T-helper 1 cell treated with Interleukin-12 subunit alpha and Interleukin-12 subunit beta and Interleukin-4 antibody, amounts not matched to agents 30 μg/mL and 1 μg/mL, for 36 hours (primary cell): ENCODE measurements around the gene GSG1L.

Source experiments
- H3K27ac Mint-ChIP-seq: one replicate; pipeline ENCODE4 v1.8.0; 2021; ENCODE audit warnings: mild to moderate bottlenecking, mixed read lengths
- H3K27me3 Mint-ChIP-seq: one replicate; pipeline ENCODE4 v1.8.0; 2021; ENCODE audit warnings: low read depth, mixed read lengths
- H3K36me3 Mint-ChIP-seq: one replicate; pipeline ENCODE4 v1.8.0; 2021; ENCODE audit warnings: low read depth, mixed read lengths
- H3K4me1 Mint-ChIP-seq: one replicate; pipeline ENCODE4 v1.8.0; 2021; ENCODE audit warnings: low read depth, mixed read lengths
- H3K4me3 Mint-ChIP-seq: one replicate; pipeline ENCODE4 v1.8.0; 2021; ENCODE audit warnings: mild to moderate bottlenecking, moderate library complexity, mixed read lengths
- H3K9me3 Mint-ChIP-seq: one replicate; pipeline ENCODE4 v1.8.0; 2021; ENCODE audit warnings: mixed read lengths

GSG1L gene

DNA sequence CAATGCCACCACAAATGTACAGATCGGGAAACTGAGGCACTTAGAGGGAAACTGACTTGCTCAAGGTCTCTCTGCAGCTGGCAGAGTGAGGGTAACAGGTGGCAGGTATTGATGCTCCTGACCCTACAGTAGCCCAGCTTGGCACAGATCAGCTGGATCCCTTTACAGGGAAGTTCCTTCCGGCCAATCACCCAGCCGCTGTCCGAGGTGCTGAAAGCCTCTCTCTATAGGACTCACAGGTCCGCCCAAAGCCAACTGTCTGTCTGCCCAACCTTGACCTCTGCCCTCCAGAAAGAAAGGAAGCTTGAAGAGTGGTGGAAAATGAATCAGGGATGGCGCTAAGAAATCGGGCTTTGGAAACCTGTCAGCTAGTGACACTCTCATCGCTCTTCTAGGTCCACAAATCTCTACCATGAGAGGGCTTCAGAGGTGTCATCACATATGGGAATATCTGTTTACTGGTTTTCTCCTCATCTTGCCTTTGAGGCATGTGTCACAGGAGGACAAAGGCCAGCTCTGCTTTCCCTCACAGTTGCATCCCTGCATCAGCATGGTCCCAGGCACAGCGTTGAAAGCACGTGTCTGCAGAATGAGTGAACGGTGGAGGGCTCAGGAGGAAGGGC lies 267.4 kb downstream of the GSG1L start:
- Mint-ChIP-seq H3K4me3 (no peak overlapping the region), H3K9me3 (no peaks in the 10 kb centered on the region), H3K36me3 (no peaks in the 10 kb centered on the region), H3K4me1 (no peaks in the 10 kb centered on the region), H3K27me3 (no peaks in the 10 kb centered on the region), H3K27ac (no peak overlapping the region)

DNA sequence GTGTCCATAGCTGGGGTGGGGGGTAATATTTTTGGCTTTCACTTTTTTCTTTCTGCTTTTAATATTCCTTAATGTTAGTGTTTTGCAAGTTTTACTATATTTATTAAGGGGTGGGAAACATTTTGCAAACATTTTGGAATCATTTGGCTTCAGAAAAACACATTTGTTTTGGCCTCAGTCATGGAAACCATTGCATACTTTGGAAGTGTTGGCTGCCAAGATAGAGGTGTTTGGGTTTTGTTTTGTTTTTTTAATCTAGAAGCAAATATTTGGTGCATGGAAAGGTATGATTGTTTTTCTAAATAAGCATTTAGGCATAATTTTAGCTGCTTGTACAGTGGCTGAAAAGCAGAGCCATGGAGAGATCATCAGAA lies 270.3 kb downstream of the GSG1L start:
- H3K27me3 Mint-ChIP-seq: no peaks in the 10 kb centered on the region
- no peaks in the 10 kb centered on the region for H3K9me3 Mint-ChIP-seq
- H3K4me1 Mint-ChIP-seq: no peaks in the 10 kb centered on the region
- no peak overlapping the region for H3K4me3 Mint-ChIP-seq
- no peaks in the 10 kb centered on the region for H3K36me3 Mint-ChIP-seq
- no peak overlapping the region for H3K27ac Mint-ChIP-seq

DNA sequence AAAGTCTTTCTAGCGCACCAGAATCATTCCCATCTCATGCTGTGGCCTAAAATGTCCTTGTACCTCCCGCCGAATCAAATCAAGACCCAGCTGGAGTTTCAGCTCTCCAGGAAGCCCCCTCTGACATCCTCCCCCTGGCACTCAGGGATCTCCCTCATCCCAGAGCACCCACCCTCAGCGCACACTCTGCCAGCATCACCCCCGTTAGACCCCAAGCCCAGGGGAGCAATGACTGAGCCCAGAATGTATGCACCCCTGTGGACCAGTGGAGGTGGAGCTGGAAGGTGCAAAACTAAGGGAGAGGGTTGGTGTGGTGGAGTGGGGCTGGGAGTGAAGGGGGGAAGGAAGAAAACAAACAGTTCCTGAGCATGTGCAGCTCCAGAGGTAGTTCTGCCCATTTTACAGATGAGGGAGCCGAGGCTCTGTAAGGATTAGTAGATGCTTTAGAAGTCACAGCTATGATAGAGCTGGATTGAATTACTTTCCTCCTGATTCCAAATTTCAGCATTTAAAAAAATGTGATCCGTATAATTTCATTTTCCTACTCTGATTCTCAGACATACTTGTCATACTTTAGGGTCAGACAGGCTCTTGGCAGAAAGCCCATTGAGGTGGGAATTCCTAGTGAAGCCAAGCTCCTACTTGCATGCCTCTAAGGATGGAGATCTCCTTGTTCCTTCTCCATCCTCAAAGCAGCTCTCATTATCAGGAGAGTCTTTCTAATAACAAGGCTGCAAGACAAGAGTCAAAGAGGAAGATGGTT lies 270.8 kb downstream of the GSG1L start:
- no peaks in the 10 kb centered on the region for H3K36me3 Mint-ChIP-seq
- H3K4me3 Mint-ChIP-seq: no peak overlapping the region
- no peak overlapping the region for H3K27ac Mint-ChIP-seq
- H3K27me3 Mint-ChIP-seq: no peaks in the 10 kb centered on the region
- no peaks in the 10 kb centered on the region for H3K4me1 Mint-ChIP-seq
- no peaks in the 10 kb centered on the region for H3K9me3 Mint-ChIP-seq

DNA sequence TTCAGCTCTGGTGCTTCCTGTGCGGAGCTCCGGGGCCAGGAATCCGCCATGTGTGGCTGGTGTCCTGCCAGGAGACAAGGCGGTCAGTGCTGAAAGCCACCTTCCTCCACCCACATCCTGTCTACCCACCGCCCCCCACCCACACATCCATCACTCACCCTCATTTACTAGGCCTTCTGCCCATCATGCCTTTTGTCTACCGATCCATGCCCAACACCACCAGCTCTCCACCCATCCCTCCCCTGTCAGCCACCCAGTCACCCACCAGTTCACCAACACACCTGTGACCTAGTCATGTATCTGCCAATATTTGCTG lies 272.2 kb downstream of the GSG1L start:
- H3K27ac Mint-ChIP-seq: no peak overlapping the region
- H3K4me3 Mint-ChIP-seq: no peak overlapping the region
- H3K27me3 Mint-ChIP-seq: no peaks in the 10 kb centered on the region
- H3K4me1 Mint-ChIP-seq: no peaks in the 10 kb centered on the region
- H3K36me3 Mint-ChIP-seq: no peaks in the 10 kb centered on the region
- H3K9me3 Mint-ChIP-seq: no peaks in the 10 kb centered on the region

DNA sequence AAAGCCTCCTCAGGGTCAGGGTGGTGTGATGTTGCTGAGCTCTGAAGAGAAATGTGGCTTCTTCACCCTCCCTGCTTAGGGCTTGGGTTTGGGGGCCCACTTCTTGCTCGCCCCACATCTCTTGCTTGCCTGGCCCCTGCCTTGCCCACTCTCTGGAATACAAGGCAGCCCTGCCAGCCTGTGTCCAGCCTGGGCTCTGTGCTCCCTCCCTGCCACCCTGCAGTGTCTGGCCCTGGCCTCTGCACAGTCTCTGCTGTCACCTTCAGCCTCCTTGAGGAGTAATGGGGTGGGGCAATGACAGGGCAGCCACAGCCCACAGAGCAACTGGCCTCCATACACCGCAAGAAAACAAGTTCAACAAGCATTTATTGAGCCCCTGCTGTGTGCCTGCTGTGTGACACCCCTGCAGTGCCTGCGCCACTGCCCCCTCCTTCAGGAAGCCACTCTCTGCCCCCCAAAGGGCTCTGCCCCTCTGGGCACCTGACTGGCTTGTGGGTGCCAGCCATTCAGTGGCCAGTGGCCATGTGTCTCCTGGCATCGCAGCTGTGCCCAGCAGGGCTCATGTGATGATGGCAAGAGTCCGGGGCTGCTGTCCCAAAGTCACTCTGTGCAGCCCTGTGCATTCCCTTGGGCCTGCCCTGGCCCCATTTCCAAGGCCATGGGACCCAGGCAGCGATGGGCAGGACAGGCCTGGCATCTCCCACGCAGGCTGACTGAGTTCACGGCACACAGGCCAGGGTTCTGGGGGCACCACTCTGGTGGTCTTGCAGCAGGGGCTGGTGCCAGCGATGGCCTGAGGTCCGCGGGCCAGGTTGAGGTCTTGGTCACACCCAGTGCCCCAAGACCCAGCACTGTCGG lies 272.7 kb downstream of the GSG1L start:
- H3K27me3 Mint-ChIP-seq: no peaks in the 10 kb centered on the region
- H3K4me3 Mint-ChIP-seq: no peak overlapping the region
- H3K36me3 Mint-ChIP-seq: no peaks in the 10 kb centered on the region
- H3K4me1 Mint-ChIP-seq: no peaks in the 10 kb centered on the region
- H3K27ac Mint-ChIP-seq: no peak overlapping the region
- H3K9me3 Mint-ChIP-seq: no peaks in the 10 kb centered on the region

DNA sequence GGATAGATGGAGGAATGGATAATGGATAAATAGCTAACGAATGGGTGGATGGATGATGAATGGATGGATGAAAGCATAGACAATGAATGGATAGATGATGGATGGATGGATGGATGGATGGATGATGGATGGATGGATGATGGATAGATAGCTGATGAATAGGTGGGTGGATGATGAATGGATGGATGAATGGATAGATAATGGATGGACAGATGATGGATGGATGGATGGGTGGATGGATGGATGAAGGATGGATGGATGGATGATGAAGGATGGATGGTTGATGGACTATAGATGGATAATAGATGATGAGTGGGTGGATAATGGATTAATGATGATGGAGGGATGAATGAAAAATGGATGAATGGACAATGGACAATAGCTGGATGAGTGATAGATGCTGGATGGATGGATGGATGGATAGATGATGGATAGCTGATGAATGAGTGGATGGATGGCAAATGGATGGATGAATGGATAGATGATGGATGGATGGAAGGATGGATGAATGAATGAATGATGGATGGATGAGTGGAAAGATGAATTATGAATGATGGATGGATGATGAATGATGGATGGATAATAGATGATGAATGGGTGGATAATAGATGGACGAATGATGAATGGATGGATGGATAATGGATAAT lies 273.8 kb downstream of the GSG1L start:
- Mint-ChIP-seq H3K4me1 (no peaks in the 10 kb centered on the region), H3K27ac (no peak overlapping the region), H3K36me3 (no peaks in the 10 kb centered on the region), H3K4me3 (no peak overlapping the region), H3K9me3 (no peaks in the 10 kb centered on the region), H3K27me3 (no peaks in the 10 kb centered on the region)

DNA sequence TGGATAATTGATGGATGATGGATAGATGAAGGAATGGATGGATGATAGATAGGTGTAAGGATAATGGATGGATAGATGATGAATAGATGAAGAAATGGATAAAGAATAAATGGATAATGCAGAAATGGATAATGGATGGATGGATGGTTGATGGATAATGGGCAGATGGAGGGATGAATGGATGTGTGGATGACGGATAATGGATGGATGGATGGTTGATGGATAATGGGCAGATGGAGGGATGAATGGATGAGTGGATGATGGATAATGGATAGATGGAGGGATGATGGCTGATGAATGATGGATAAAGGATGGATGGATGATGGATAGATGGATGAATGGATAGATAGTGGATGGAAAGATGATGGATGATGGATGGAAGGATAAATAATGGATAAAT lies 274.4 kb downstream of the GSG1L start:
- H3K36me3 Mint-ChIP-seq: no peaks in the 10 kb centered on the region
- H3K9me3 Mint-ChIP-seq: no peaks in the 10 kb centered on the region
- no peaks in the 10 kb centered on the region for H3K27me3 Mint-ChIP-seq
- no peak overlapping the region for H3K4me3 Mint-ChIP-seq
- no peaks in the 10 kb centered on the region for H3K4me1 Mint-ChIP-seq
- no peak overlapping the region for H3K27ac Mint-ChIP-seq

DNA sequence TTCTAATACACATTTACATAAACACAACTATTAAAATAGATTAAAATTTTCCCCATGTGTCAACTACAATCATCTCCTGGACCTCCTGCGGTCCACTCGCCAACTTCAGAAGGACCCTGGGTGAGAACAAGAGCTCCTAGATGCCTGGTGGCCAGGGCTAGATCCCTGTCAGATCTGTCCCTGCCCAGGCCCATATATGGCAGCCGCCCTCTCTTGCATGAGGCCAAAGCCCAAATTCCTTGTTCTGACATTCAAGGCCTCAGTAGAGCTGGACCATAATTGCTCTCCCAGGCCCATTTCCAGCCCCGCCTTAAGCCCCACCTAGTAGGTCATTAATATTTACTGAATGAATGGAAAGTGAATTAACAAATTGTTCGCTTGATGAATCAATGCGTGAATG lies 275.8 kb downstream of the GSG1L start:
- H3K27me3 Mint-ChIP-seq: no peaks in the 10 kb centered on the region
- no peak overlapping the region for H3K4me3 Mint-ChIP-seq
- no peaks in the 10 kb centered on the region for H3K9me3 Mint-ChIP-seq
- no peaks in the 10 kb centered on the region for H3K36me3 Mint-ChIP-seq
- H3K27ac Mint-ChIP-seq: no peak overlapping the region
- H3K4me1 Mint-ChIP-seq: no peaks in the 10 kb centered on the region

DNA sequence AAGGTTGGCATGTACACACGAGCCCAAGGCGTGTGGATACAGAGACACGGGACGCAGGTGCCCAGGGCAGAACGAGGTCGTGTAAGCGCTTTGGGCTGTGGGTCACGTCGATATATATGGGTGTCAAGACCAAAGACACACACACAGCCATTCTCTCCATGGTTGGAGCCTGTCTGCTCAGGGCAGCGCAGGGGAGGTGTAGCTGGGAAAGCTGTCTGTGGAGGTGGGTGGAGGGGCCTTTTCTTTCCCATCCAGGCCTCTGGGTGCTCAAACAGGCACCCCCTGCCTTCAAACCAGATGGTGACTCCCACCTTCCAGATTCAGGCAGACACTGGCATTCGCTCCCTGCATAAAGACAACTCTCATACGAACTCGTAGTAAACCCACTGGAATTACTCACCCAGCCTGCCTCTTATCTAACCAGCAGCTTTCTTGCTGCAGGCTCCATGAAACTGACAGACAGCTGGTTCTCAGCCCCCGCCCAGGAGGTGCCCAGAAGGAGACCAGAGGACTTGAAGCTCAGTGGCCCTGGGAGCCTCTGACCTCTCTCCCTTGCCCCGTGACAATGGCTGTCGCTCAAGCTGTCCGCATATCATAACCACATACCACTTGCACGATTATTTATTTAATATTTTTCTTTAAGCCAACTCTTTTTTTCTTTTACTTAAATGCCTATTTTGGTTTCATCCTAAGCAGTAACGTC lies 276.4 kb downstream of the GSG1L start:
- Mint-ChIP-seq H3K4me3 (no peak overlapping the region), H3K9me3 (no peaks in the 10 kb centered on the region), H3K4me1 (no peaks in the 10 kb centered on the region), H3K36me3 (no peaks in the 10 kb centered on the region), H3K27ac (no peak overlapping the region), H3K27me3 (no peaks in the 10 kb centered on the region)

DNA sequence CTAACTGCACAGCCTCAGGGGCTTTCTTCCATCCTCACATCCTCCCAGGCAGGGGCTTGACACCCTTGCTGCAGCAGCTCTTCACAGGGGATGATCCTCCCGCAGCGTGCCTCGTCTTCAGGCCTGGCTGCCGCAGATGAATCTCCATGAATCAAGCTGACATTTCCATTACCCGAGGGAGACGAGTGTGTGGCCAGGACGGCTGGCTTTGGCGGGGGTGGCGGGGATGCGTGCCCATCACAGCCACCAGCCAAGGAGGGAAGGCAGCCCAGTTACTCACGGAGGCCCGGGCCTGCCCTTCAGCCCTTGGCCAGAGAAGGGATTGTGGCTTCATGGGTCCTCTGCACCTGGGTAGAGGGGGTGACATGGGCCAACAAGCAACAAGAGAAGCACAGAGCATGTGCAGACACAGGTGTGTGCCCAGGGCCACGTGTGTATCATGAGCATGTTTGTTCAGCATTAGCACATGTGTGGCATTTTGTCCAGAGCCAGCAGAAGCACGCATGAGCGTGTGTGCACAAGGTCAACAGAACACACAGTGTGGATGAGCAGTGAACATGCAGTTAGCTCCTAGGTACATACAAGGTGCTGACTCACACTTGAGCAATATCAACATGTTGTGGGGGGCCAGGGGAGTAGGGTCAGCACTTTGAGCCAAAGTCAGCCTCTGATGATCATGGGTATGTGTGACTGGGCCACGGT lies 277.1 kb downstream of the GSG1L start:
- Mint-ChIP-seq H3K36me3 (no peaks in the 10 kb centered on the region), H3K4me1 (no peaks in the 10 kb centered on the region), H3K27me3 (no peaks in the 10 kb centered on the region), H3K9me3 (no peaks in the 10 kb centered on the region), H3K27ac (no peak overlapping the region), H3K4me3 (no peak overlapping the region)

DNA sequence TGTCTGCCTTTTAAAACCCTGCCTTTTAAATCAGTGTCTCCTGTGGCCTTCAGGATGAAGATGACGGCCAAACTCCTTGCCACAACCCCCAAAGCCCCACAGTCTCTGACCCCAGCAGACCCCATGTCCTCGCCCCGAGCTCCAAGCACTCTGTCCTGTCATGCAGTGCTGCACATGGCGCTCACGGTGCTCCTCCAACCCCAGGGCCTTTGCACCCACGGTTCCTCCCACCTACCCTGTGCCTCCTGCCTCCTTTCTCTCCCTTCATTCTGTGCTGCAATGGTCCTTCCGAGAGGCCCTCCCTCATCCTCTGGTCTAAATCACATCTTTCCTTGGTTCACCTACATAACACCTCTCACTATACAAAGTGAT lies 278.2 kb downstream of the GSG1L start:
- H3K4me3 Mint-ChIP-seq: no peak overlapping the region
- no peaks in the 10 kb centered on the region for H3K36me3 Mint-ChIP-seq
- H3K9me3 Mint-ChIP-seq: no peaks in the 10 kb centered on the region
- H3K4me1 Mint-ChIP-seq: no peaks in the 10 kb centered on the region
- H3K27me3 Mint-ChIP-seq: no peaks in the 10 kb centered on the region
- no peak overlapping the region for H3K27ac Mint-ChIP-seq

DNA sequence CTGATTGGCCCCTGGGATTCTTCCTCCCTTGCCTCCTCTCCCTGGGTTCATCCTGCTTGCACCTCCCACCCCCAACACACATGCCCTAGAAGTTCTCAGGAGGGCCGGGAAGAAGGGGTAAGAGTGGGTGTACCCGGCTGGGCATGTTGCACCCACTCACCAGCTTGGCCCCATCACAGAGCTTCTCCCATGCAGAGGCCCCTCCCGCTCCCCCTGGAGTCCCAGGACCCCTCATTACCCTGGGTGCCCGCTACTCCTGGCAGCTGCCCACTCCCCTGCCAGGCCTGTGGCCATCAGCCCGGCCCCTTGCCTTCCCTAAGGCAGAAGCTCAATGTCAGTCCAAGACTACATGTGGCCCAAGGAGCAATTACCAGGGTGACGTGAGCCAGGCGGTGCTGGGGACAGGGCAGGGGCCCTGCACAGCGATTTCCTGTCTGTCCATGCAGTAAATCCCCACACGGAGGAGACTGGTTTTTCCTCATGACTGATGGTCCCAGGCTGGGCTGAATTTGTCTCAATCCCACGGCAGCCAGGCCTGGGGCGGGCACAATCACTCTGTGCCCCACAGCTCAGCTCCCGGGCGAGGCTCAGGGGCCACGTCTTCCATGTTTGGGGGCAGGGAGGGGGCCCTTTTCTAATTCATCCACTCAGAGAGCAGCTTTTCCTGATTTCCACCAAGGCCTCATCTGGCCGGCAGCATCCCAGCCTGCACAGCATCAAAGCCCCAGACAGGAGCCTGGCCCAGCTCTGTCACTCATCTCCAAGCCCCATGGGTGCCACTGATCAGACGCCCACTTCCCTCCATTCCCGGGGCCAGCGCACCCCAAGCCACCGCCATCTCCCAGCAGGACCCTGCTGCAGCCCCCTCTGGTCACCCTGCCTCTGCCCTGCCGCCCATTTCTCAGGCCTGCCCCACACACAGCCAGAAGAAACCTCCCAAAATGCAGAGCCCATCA lies 278.9 kb downstream of the GSG1L start:
- H3K36me3 Mint-ChIP-seq: no peaks in the 10 kb centered on the region
- H3K4me1 Mint-ChIP-seq: no peaks in the 10 kb centered on the region
- no peaks in the 10 kb centered on the region for H3K27me3 Mint-ChIP-seq
- no peak overlapping the region for H3K27ac Mint-ChIP-seq
- no peak overlapping the region for H3K4me3 Mint-ChIP-seq
- no peaks in the 10 kb centered on the region for H3K9me3 Mint-ChIP-seq
